Type B pancreatic cell (in vitro differentiated cells): Measurements from ENCODE around the gene CLECL1. TPM values are rescaled to one million over a fixed set of nuclear protein-coding genes. Genes with fewer than 3 reads are reported as not detected.
"Not testable (repeated sequence)": the region's sequence is repeated elsewhere in the genome, so short reads cannot be mapped to it uniquely, and the experiment has no call there.

ENCODE experiments used
- DNase-seq: peaks from one replicate; pipeline ENCODE4 v3.0.0; 2021; ENCODE audit warnings: mixed read lengths; ENCODE audit not compliant: unreplicated experiment; ENCODE audit errors: extremely low spot score
- H3K27ac Mint-ChIP-seq: 2 replicates; pipeline ENCODE4 v1.8.0; 2021; ENCODE audit warnings: mild to moderate bottlenecking, mixed read lengths
- H3K27me3 Mint-ChIP-seq: 2 replicates; pipeline ENCODE4 v1.8.0; 2021; ENCODE audit warnings: mixed read lengths
- H3K36me3 Mint-ChIP-seq: 2 replicates; pipeline ENCODE4 v1.8.0; 2021; ENCODE audit warnings: mixed read lengths
- H3K4me1 Mint-ChIP-seq: one replicate; pipeline ENCODE4 v1.8.0; 2021; ENCODE audit warnings: mixed read lengths; ENCODE audit not compliant: unreplicated experiment
- H3K4me3 Mint-ChIP-seq: 2 replicates; pipeline ENCODE4 v1.8.0; 2021; ENCODE audit warnings: mild to moderate bottlenecking, mixed read lengths
- H3K9me3 Mint-ChIP-seq: 2 replicates; pipeline ENCODE4 v1.8.0; 2021; ENCODE audit warnings: mixed read lengths
- CTCF ChIP-seq: fragments of 200-600 bp; sonication (generic); conservative IDR thresholded peaks from 2 replicates; pipeline ENCODE4 v1.5.0; 2021; ENCODE audit warnings: antibody characterized with exemption, mild to moderate bottlenecking
- total RNA-seq: library from RNA; stranded (reverse); gene quantifications from 2 replicates; pipeline ENCODE4 v1.2.1, GENCODE V29; 2021; ENCODE audit warnings: low replicate concordance

The CLECL1 gene
- total RNA-seq, 1 donor from 2014 or later: not detected

- H3K27ac Mint-ChIP-seq: no peak overlapping the region
- peaks cover 38% of the 10 kb centered on the region for H3K36me3 Mint-ChIP-seq
- TF ChIP-seq CTCF: no peak
- H3K4me1 Mint-ChIP-seq: no peaks in the 10 kb centered on the region
- no peak for DNase-seq
- H3K4me3 Mint-ChIP-seq: no peak overlapping the region
- peaks cover 21% of the 10 kb centered on the region for H3K27me3 Mint-ChIP-seq
- no peaks in the 10 kb centered on the region for H3K9me3 Mint-ChIP-seq
Measured at GRCh38 chr12:9697619-9698018, 35.3 kb downstream of the CLECL1 start.

- DNase-seq, H3K4me1 Mint-ChIP-seq, H3K4me3 Mint-ChIP-seq, H3K27ac Mint-ChIP-seq, H3K27me3 Mint-ChIP-seq, H3K9me3 Mint-ChIP-seq: not testable (repeated sequence)
- H3K36me3 Mint-ChIP-seq: peaks cover 55% of the 10 kb centered on the region
Measured at GRCh38 chr12:9695661-9696060, 37.2 kb downstream of the CLECL1 start.

GRCh38 chr12:9695150-9695549, 37.7 kb downstream of the CLECL1 start:
- H3K27ac Mint-ChIP-seq: not testable (repeated sequence)
- peaks cover 57% of the 10 kb centered on the region for H3K36me3 Mint-ChIP-seq

GRCh38 chr12:9694241-9694640, 38.7 kb downstream of the CLECL1 start:
- Mint-ChIP-seq H3K27ac (no peak overlapping the region), H3K27me3 (peaks cover 4% of the 10 kb centered on the region), H3K36me3 (peaks cover 66% of the 10 kb centered on the region), H3K9me3 (peaks cover 6% of the 10 kb centered on the region), H3K4me1 (no peaks in the 10 kb centered on the region), H3K4me3 (no peak overlapping the region)
- DNase-seq: no peak
- no peak for TF ChIP-seq CTCF

More at GRCh38 chr12:9695150-9695549, 37.7 kb downstream of the CLECL1 start:
- not testable (repeated sequence) for H3K27me3 Mint-ChIP-seq, DNase-seq, H3K9me3 Mint-ChIP-seq, H3K4me1 Mint-ChIP-seq, H3K4me3 Mint-ChIP-seq

GRCh38 chr12:9692909-9693308, 40.0 kb downstream of the CLECL1 start:
- no peaks in the 10 kb centered on the region for H3K4me1 Mint-ChIP-seq
- no peak for TF ChIP-seq CTCF
- no peak overlapping the region for H3K27ac Mint-ChIP-seq
- H3K27me3 Mint-ChIP-seq: no peaks in the 10 kb centered on the region
- no peak overlapping the region for H3K4me3 Mint-ChIP-seq
- DNase-seq: no peak
- peaks cover 6% of the 10 kb centered on the region for H3K9me3 Mint-ChIP-seq
- H3K36me3 Mint-ChIP-seq: peaks cover 74% of the 10 kb centered on the region

- no peaks in the 10 kb centered on the region for H3K27me3 Mint-ChIP-seq
- TF ChIP-seq CTCF: no peak
- H3K27ac Mint-ChIP-seq: no peak overlapping the region
- H3K4me3 Mint-ChIP-seq: no peak overlapping the region
- no peaks in the 10 kb centered on the region for H3K4me1 Mint-ChIP-seq
- peaks cover 65% of the 10 kb centered on the region for H3K36me3 Mint-ChIP-seq
- peaks cover 13% of the 10 kb centered on the region for H3K9me3 Mint-ChIP-seq
- no peak for DNase-seq
Measured at GRCh38 chr12:9687228-9687627, 45.7 kb downstream of the CLECL1 start.

- H3K4me3 Mint-ChIP-seq: no peak overlapping the region
- DNase-seq: no peak
- H3K9me3 Mint-ChIP-seq: peaks cover 13% of the 10 kb centered on the region
- peaks cover 61% of the 10 kb centered on the region for H3K36me3 Mint-ChIP-seq
- no peaks in the 10 kb centered on the region for H3K4me1 Mint-ChIP-seq
- H3K27me3 Mint-ChIP-seq: no peaks in the 10 kb centered on the region
- no peak for TF ChIP-seq CTCF
- no peak overlapping the region for H3K27ac Mint-ChIP-seq
Measured at GRCh38 chr12:9685915-9686314, 47.0 kb downstream of the CLECL1 start.

GRCh38 chr12:9685366-9685765, 47.5 kb downstream of the CLECL1 start:
- H3K36me3 Mint-ChIP-seq: peaks cover 56% of the 10 kb centered on the region
- not testable (repeated sequence) for H3K27me3 Mint-ChIP-seq, H3K27ac Mint-ChIP-seq, H3K4me3 Mint-ChIP-seq, H3K4me1 Mint-ChIP-seq, DNase-seq
- peaks cover 13% of the 10 kb centered on the region for H3K9me3 Mint-ChIP-seq

- not testable (repeated sequence) for H3K4me3 Mint-ChIP-seq, DNase-seq, H3K27me3 Mint-ChIP-seq, H3K27ac Mint-ChIP-seq, H3K4me1 Mint-ChIP-seq, H3K9me3 Mint-ChIP-seq
- H3K36me3 Mint-ChIP-seq: peaks cover 51% of the 10 kb centered on the region
Measured at GRCh38 chr12:9682949-9683348, 49.9 kb downstream of the CLECL1 start.

- not testable (repeated sequence) for H3K27ac Mint-ChIP-seq, H3K4me1 Mint-ChIP-seq, H3K4me3 Mint-ChIP-seq, DNase-seq, H3K27me3 Mint-ChIP-seq, H3K9me3 Mint-ChIP-seq
- H3K36me3 Mint-ChIP-seq: peaks cover 53% of the 10 kb centered on the region
Measured at GRCh38 chr12:9682508-9682907, 50.4 kb downstream of the CLECL1 start.
